Measurements from ENCODE around the gene TBL3. TPM values are rescaled to one million over a fixed set of nuclear protein-coding genes. Genes with fewer than 3 reads are reported as not detected.
"Not testable (repeated sequence)": the region's sequence is repeated elsewhere in the genome, so short reads cannot be mapped to it uniquely, and the experiment has no call there.

Gene TBL3
- total and polyA plus RNA-seq, 8 donors = 14.7 to 63.7 (median 21.4) TPM

GRCh38 chr16:1950047-1950446 lies 21.8 kb upstream of the TBL3 start:
- Histone ChIP-seq H3K36me3 (no peaks in the 10 kb centered on the region), H3K27ac (no peak overlapping the region), H3K4me3 (no peak overlapping the region), H3K4me1 (peaks cover 0 to 7% (median 0%) of the 10 kb centered on the region in 3 donors), H3K9me3 (no peaks in the 10 kb centered on the region), H3K27me3 (no peaks in the 10 kb centered on the region)
- 78 to 80% methylated on average over 6 to 7 of the region's 7 CpGs for WGBS, 2 donors
- intact Hi-C loops (cut with DNase I) = no loop called here
- DNase-seq = peak in 1 of 6 donors; percentile 13
- ATAC-seq = no peak
- no peak for TF ChIP-seq CTCF (IDR thresholded peaks at IDR 0.05)
- no peak for FAIRE-seq

GRCh38 chr16:1950559-1950958 lies 21.3 kb upstream of the TBL3 start:
- 88 to 90% methylated on average over 19 of the region's 19 CpGs for WGBS, 2 donors
- DNase-seq = no peak
- H3K4me1 ChIP-seq = peaks cover 0 to 7% (median 0%) of the 10 kb centered on the region in 3 donors
- ATAC-seq = no peak
- no peak for TF ChIP-seq CTCF (IDR thresholded peaks at IDR 0.05)
- intact Hi-C loops (cut with DNase I) = no loop called here
- H3K9me3 ChIP-seq = no peaks in the 10 kb centered on the region
- no peak overlapping the region for H3K4me3 ChIP-seq
- H3K27me3 ChIP-seq = no peaks in the 10 kb centered on the region
- no peak overlapping the region for H3K27ac ChIP-seq
- FAIRE-seq = no peak
- H3K36me3 ChIP-seq = no peaks in the 10 kb centered on the region

- FAIRE-seq = no peak
- peaks cover 0 to 8% (median 0%) of the 10 kb centered on the region in 3 donors for H3K4me1 ChIP-seq
These were observed 18.1 kb upstream of the TBL3 start for GRCh38 chr16:1953734-1954133.

GRCh38 chr16:1957434-1958142 lies 14.3 kb upstream of the TBL3 start:
- H3K4me3 ChIP-seq; H3K9me3 ChIP-seq; ATAC-seq; FAIRE-seq; intact Hi-C loops (cut with DNase I); H3K27ac ChIP-seq; DNase-seq; H3K27me3 ChIP-seq: not testable (repeated sequence)
- Histone ChIP-seq H3K4me1 (peaks cover 0 to 17% (median 8%) of the 10 kb centered on the region in 3 donors), H3K36me3 (peaks cover 0 to 15% (median 10%) of the 10 kb centered on the region in 3 donors)
- WGBS, 2 donors = 83 to 86% methylated on average over 21 of the region's 22 CpGs

More at GRCh38 chr16:1953734-1954133, 18.1 kb upstream of the TBL3 start:
- H3K4me3 ChIP-seq = peak overlapping the region in 2 of 4 donors; percentile 17 to 49
- intact Hi-C loops (cut with DNase I) = no loop called here
- DNase-seq (no peak), ATAC-seq (peak in 3 of 4 donors; percentile 21 to 48 (median 38))
- no peaks in the 10 kb centered on the region for H3K27me3 ChIP-seq
- 80 to 95% methylated on average over 22 of the region's 22 CpGs for WGBS, 2 donors
- H3K9me3 ChIP-seq = no peaks in the 10 kb centered on the region
- TF ChIP-seq CTCF (IDR thresholded peaks at IDR 0.05) = no peak
- H3K36me3 ChIP-seq = no peaks in the 10 kb centered on the region
- H3K27ac ChIP-seq = peak overlapping the region in 3 of 4 donors; percentile 16 to 57 (median 26)

- H3K27ac ChIP-seq; H3K27me3 ChIP-seq; H3K4me3 ChIP-seq; H3K9me3 ChIP-seq; ATAC-seq; intact Hi-C loops (cut with DNase I); FAIRE-seq: not testable (repeated sequence)
- DNase-seq = peak in 3 of 6 donors; percentile 55 to 76 (median 64)
- H3K36me3 ChIP-seq = peaks cover 0 to 20% (median 10%) of the 10 kb centered on the region in 3 donors
- H3K4me1 ChIP-seq = peaks cover 0 to 20% (median 12%) of the 10 kb centered on the region in 3 donors
- 62 to 72% methylated on average over 23 to 30 of the region's 30 CpGs for WGBS, 2 donors
These were observed 13.7 kb upstream of the TBL3 start for GRCh38 chr16:1958143-1958491.
